ENCODE data around the gene TUBA4A.

TUBA4A gene

GRCh38 chr2:219282375-219282774 lies 28.7 kb upstream of the TUBA4A start:
- in situ Hi-C loops (cut with MboI; ENCODE audit: low sequenced_read_pairs), result no loop called here
- Histone ChIP-seq H3K4me3 (no peak overlapping the region), H3K4me1 (peaks cover 12% of the 10 kb centered on the region), H3K9me3 (no peaks in the 10 kb centered on the region), H3K27me3 (ENCODE audit: low read depth) (no peaks in the 10 kb centered on the region), H3K36me3 (replicated peaks) (peaks cover 13% of the 10 kb centered on the region)
- no peak for DNase-seq (ENCODE audit: low spot score in 2 of 2)

- no peak for DNase-seq (ENCODE audit: low spot score in 2 of 2)
- Histone ChIP-seq H3K9me3 (no peaks in the 10 kb centered on the region), H3K36me3 (replicated peaks) (peaks cover 13% of the 10 kb centered on the region), H3K4me3 (no peak overlapping the region), H3K27me3 (ENCODE audit: low read depth) (no peaks in the 10 kb centered on the region), H3K4me1 (peaks cover 12% of the 10 kb centered on the region)
- in situ Hi-C loops (cut with MboI; ENCODE audit: low sequenced_read_pairs), result no loop called here
Observed at GRCh38 chr2:219281588-219281987, 27.9 kb upstream of the TUBA4A start.

GRCh38 chr2:219280651-219281050 lies 26.9 kb upstream of the TUBA4A start:
- Histone ChIP-seq H3K27me3 (ENCODE audit: low read depth) (no peaks in the 10 kb centered on the region), H3K4me3 (no peak overlapping the region), H3K4me1 (peaks cover 12% of the 10 kb centered on the region), H3K36me3 (replicated peaks) (peaks cover 13% of the 10 kb centered on the region), H3K9me3 (no peaks in the 10 kb centered on the region)
- DNase-seq (ENCODE audit: low spot score in 2 of 2), result no peak
- in situ Hi-C loops (cut with MboI; ENCODE audit: low sequenced_read_pairs), result no loop called here

GRCh38 chr2:219279916-219280516 lies 26.3 kb upstream of the TUBA4A start:
- H3K4me3 ChIP-seq, result peak overlapping the region; percentile 48
- in situ Hi-C loops (cut with MboI; ENCODE audit: low sequenced_read_pairs), result no loop called here
- no peaks in the 10 kb centered on the region for H3K27me3 ChIP-seq (ENCODE audit: low read depth)
- H3K36me3 ChIP-seq (replicated peaks), result peaks cover 11% of the 10 kb centered on the region
- H3K9me3 ChIP-seq, result no peaks in the 10 kb centered on the region
- DNase-seq (ENCODE audit: low spot score in 2 of 2), result no peak
- H3K4me1 ChIP-seq, result peaks cover 12% of the 10 kb centered on the region

- in situ Hi-C loops (cut with MboI; ENCODE audit: low sequenced_read_pairs), result no loop called here
- Histone ChIP-seq H3K36me3 (replicated peaks) (peaks cover 4% of the 10 kb centered on the region; the same call in 1 of the 2 replicates), H3K4me1 (peaks cover 12% of the 10 kb centered on the region), H3K27me3 (ENCODE audit: low read depth) (no peaks in the 10 kb centered on the region), H3K4me3 (peak within 1 kb of the TSS; percentile 48), H3K9me3 (no peaks in the 10 kb centered on the region)
- peak; percentile 95 to 99 for DNase-seq (ENCODE audit: low spot score in 2 of 2)
Observed at GRCh38 chr2:219279151-219279915, 25.6 kb upstream of the TUBA4A start, which contains the start of gene DNAJB2. TSS of gene DNAJB2 (plus strand) at chr2:219279366. CDS start at chr2:219279834, 468 bp downstream.

- H3K4me1 ChIP-seq, result peaks cover 12% of the 10 kb centered on the region
- in situ Hi-C loops (cut with MboI; ENCODE audit: low sequenced_read_pairs), result no loop called here
Observed at GRCh38 chr2:219278655-219279150, 25.0 kb upstream of the TUBA4A start.

GRCh38 chr2:219277703-219278654 lies 24.3 kb upstream of the TUBA4A start:
- H3K9me3 ChIP-seq, result no peaks in the 10 kb centered on the region
- peak overlapping the region; percentile 48; the same call in 1 of the 2 replicates for H3K4me3 ChIP-seq
- peaks cover 12% of the 10 kb centered on the region for H3K4me1 ChIP-seq
- peaks cover 3% of the 10 kb centered on the region; the same call in 1 of the 2 replicates for H3K36me3 ChIP-seq (replicated peaks)
- no peaks in the 10 kb centered on the region; the same call in 1 of the 2 replicates for H3K27me3 ChIP-seq (ENCODE audit: low read depth)
- peak; percentile 74 to 86 for DNase-seq (ENCODE audit: low spot score in 2 of 2)
- in situ Hi-C loops (cut with MboI; ENCODE audit: low sequenced_read_pairs), result no loop called here

More at GRCh38 chr2:219278655-219279150, 25.0 kb upstream of the TUBA4A start:
- Histone ChIP-seq H3K9me3 (no peaks in the 10 kb centered on the region), H3K36me3 (replicated peaks) (peaks cover 3% of the 10 kb centered on the region; the same call in 1 of the 2 replicates), H3K4me3 (peak overlapping the region; percentile 48), H3K27me3 (ENCODE audit: low read depth) (no peaks in the 10 kb centered on the region)
- no peak for DNase-seq (ENCODE audit: low spot score in 2 of 2)

- no peaks in the 10 kb centered on the region; the same call in 1 of the 2 replicates for H3K27me3 ChIP-seq (ENCODE audit: low read depth)
- H3K36me3 ChIP-seq (replicated peaks), result no peaks in the 10 kb centered on the region
- H3K9me3 ChIP-seq, result no peaks in the 10 kb centered on the region
- in situ Hi-C loops (cut with MboI; ENCODE audit: low sequenced_read_pairs), result no loop called here
- no peak for DNase-seq (ENCODE audit: low spot score in 2 of 2)
- H3K4me3 ChIP-seq, result no peak overlapping the region
- peaks cover 12% of the 10 kb centered on the region for H3K4me1 ChIP-seq
Observed at GRCh38 chr2:219274361-219274921, 20.7 kb upstream of the TUBA4A start.

GRCh38 chr2:219273937-219274336 lies 20.2 kb upstream of the TUBA4A start:
- no peaks in the 10 kb centered on the region for H3K36me3 ChIP-seq (replicated peaks)
- in situ Hi-C loops (cut with MboI; ENCODE audit: low sequenced_read_pairs), result no loop called here
- no peak for DNase-seq (ENCODE audit: low spot score in 2 of 2)
- no peaks in the 10 kb centered on the region; the same call in 1 of the 2 replicates for H3K27me3 ChIP-seq (ENCODE audit: low read depth)
- peaks cover 12% of the 10 kb centered on the region for H3K4me1 ChIP-seq
- no peak overlapping the region for H3K4me3 ChIP-seq
- no peaks in the 10 kb centered on the region for H3K9me3 ChIP-seq

- peaks cover 8% of the 10 kb centered on the region for H3K4me1 ChIP-seq
- no peak for DNase-seq (ENCODE audit: low spot score in 2 of 2)
- no peaks in the 10 kb centered on the region for H3K36me3 ChIP-seq (replicated peaks)
- in situ Hi-C loops (cut with MboI; ENCODE audit: low sequenced_read_pairs), result no loop called here
- H3K4me3 ChIP-seq, result no peak overlapping the region
- H3K9me3 ChIP-seq, result no peaks in the 10 kb centered on the region
- H3K27me3 ChIP-seq (ENCODE audit: low read depth), result no peaks in the 10 kb centered on the region; the same call in 1 of the 2 replicates
Observed at GRCh38 chr2:219272995-219273394, 19.3 kb upstream of the TUBA4A start.

- H3K9me3 ChIP-seq, result no peaks in the 10 kb centered on the region
- in situ Hi-C loops (cut with MboI; ENCODE audit: low sequenced_read_pairs), result no loop called here
- no peak for DNase-seq (ENCODE audit: low spot score in 2 of 2)
Observed at GRCh38 chr2:219272356-219272755, 18.6 kb upstream of the TUBA4A start.

GRCh38 chr2:219271021-219271420 lies 17.3 kb upstream of the TUBA4A start:
- in situ Hi-C loops (cut with MboI; ENCODE audit: low sequenced_read_pairs), result no loop called here
- H3K27me3 ChIP-seq (ENCODE audit: low read depth), result no peaks in the 10 kb centered on the region; the same call in 1 of the 2 replicates
- DNase-seq (ENCODE audit: low spot score in 2 of 2), result no peak
- no peaks in the 10 kb centered on the region for H3K36me3 ChIP-seq (replicated peaks)
- 0 out of 2 replicates have a peak, but pooled peaks cover 4% of the 10 kb centered on the region for H3K4me1 ChIP-seq
- no peak overlapping the region for H3K4me3 ChIP-seq
- no peaks in the 10 kb centered on the region for H3K9me3 ChIP-seq

More at GRCh38 chr2:219272356-219272755, 18.6 kb upstream of the TUBA4A start:
- Histone ChIP-seq H3K27me3 (ENCODE audit: low read depth) (no peaks in the 10 kb centered on the region; the same call in 1 of the 2 replicates), H3K36me3 (replicated peaks) (no peaks in the 10 kb centered on the region), H3K4me1 (0 out of 2 replicates have a peak, but pooled peaks cover 4% of the 10 kb centered on the region), H3K4me3 (no peak overlapping the region)

- DNase-seq (ENCODE audit: low spot score in 2 of 2), result no peak
- Histone ChIP-seq H3K36me3 (replicated peaks) (no peaks in the 10 kb centered on the region), H3K4me1 (0 out of 2 replicates have a peak, but pooled peaks cover 4% of the 10 kb centered on the region), H3K27me3 (ENCODE audit: low read depth) (no peaks in the 10 kb centered on the region; the same call in 1 of the 2 replicates), H3K9me3 (no peaks in the 10 kb centered on the region), H3K4me3 (no peak overlapping the region)
- in situ Hi-C loops (cut with MboI; ENCODE audit: low sequenced_read_pairs), result no loop called here
Observed at GRCh38 chr2:219270055-219270372, 16.3 kb upstream of the TUBA4A start.
